ENCODE data around the gene CYBA. TPM values are rescaled to one million over a fixed set of nuclear protein-coding genes. Genes with fewer than 3 reads are reported as not detected.

Gene CYBA
- total and polyA plus RNA-seq, 9 of the 15 experiments (the other 6 are each of a cell fraction or from before 2014, with no cell fraction given): 0.34 to 683 (median 93.0) TPM

DNA sequence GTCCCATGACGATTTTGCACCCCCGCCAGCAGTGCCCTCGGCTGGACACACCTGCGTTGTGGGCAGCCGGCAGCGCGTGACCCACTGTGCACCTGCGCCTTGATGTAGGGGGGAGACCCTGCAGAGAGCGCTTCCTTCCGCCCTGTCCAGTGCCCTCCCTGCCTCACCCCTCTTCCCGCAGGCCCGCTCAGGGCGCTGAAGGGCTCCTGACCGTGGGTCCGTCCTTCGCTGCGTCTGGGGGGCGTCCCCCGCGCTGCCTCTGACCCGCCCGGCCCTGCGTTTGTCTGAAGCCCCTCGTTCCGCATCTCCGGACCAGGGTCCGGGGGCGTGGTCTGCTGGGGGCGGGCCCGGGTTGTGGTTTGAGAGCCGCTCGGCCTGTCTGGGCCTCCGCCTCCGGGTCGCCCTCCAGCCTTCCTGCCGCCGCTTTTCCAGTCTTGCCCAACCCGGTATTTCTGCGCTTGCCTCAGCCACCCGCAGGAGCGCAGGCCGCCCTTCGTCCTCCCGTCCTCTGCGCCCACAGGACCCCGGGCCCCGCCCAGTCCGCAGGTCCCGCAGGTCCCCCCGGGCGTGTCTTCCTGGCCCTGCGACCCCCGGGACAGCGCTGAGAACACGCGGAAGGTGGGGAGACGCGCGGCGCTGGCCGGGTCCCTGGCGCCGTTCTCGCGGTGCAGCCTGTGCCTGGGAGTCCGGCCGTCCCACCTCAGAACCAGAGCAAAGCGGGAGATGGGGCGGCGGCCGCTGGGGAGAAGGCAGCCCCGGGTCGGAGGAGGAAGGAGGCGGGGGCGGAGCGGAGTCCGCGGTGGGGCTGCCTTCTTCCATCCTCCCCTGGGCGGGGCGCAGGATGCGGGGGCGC is 16.5 kb downstream of the CYBA start (continued):
- TF ChIP-seq, protein P1, sequence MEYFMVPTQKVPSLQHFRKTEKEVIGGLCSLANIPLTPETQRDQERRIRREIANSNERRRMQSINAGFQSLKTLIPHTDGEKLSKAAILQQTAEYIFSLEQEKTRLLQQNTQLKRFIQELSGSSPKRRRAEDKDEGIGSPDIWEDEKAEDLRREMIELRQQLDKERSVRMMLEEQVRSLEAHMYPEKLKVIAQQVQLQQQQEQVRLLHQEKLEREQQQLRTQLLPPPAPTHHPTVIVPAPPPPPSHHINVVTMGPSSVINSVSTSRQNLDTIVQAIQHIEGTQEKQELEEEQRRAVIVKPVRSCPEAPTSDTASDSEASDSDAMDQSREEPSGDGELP (CRISPR knock-in tag; IDR thresholded peaks at IDR 0.05; ENCODE audit: borderline replicate concordance): peak; percentile 58; the same call in 1 of the 2 replicates
- peak; percentile 37; the same call in 1 of the 2 replicates for TF ChIP-seq SIN3B (IDR thresholded peaks at IDR 0.05; ENCODE audit: low read depth)
- TF ChIP-seq, protein P2, sequence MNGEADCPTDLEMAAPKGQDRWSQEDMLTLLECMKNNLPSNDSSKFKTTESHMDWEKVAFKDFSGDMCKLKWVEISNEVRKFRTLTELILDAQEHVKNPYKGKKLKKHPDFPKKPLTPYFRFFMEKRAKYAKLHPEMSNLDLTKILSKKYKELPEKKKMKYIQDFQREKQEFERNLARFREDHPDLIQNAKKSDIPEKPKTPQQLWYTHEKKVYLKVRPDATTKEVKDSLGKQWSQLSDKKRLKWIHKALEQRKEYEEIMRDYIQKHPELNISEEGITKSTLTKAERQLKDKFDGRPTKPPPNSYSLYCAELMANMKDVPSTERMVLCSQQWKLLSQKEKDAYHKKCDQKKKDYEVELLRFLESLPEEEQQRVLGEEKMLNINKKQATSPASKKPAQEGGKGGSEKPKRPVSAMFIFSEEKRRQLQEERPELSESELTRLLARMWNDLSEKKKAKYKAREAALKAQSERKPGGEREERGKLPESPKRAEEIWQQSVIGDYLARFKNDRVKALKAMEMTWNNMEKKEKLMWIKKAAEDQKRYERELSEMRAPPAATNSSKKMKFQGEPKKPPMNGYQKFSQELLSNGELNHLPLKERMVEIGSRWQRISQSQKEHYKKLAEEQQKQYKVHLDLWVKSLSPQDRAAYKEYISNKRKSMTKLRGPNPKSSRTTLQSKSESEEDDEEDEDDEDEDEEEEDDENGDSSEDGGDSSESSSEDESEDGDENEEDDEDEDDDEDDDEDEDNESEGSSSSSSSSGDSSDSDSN (IDR thresholded peaks at IDR 0.05; ENCODE audit: borderline replicate concordance in 1 of 2, low read depth in 2 of 2, low read length in 2 of 2): peak; percentile 75 to 79; a peak in 3 of 4 replicates
- peak; percentile 99 for TF ChIP-seq EGR1 (conservative IDR thresholded peaks at IDR 0.05)
- peak; percentile 64 to 69 for TF ChIP-seq NRF1 (conservative IDR thresholded peaks at IDR 0.05 in 1 of 2, IDR thresholded peaks at IDR 0.05 in 1 of 2)
- TF ChIP-seq RCOR1 (IDR thresholded peaks at IDR 0.05; ENCODE audit: borderline replicate concordance in 1 of 2, low read depth in 2 of 2, low read length in 2 of 2): 0 out of 4 replicates have a peak, but pooled peaks of 1 of the 2 experiments have one; percentile 17
- peak in 1 of 2 experiments; percentile 37; a peak in 1 of 4 replicates for TF ChIP-seq HDAC1 (IDR thresholded peaks at IDR 0.05)
- TF ChIP-seq, protein P3, sequence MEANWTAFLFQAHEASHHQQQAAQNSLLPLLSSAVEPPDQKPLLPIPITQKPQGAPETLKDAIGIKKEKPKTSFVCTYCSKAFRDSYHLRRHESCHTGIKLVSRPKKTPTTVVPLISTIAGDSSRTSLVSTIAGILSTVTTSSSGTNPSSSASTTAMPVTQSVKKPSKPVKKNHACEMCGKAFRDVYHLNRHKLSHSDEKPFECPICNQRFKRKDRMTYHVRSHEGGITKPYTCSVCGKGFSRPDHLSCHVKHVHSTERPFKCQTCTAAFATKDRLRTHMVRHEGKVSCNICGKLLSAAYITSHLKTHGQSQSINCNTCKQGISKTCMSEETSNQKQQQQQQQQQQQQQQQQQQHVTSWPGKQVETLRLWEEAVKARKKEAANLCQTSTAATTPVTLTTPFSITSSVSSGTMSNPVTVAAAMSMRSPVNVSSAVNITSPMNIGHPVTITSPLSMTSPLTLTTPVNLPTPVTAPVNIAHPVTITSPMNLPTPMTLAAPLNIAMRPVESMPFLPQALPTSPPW (CRISPR knock-in tag; IDR thresholded peaks at IDR 0.05): peak; percentile 63; the same call in 1 of the 2 replicates
- TF ChIP-seq PCBP1 (IDR thresholded peaks at IDR 0.05; ENCODE audit: low read depth, low read length, poor library complexity, severe bottlenecking): peak; percentile 38
- peak; percentile 41; the same call in 1 of the 2 replicates for TF ChIP-seq BCOR (IDR thresholded peaks at IDR 0.05)
- TF ChIP-seq, protein P4, sequence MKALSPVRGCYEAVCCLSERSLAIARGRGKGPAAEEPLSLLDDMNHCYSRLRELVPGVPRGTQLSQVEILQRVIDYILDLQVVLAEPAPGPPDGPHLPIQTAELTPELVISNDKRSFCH (CRISPR knock-in tag; IDR thresholded peaks at IDR 0.05): no peak
- TF ChIP-seq, protein P4 (tag; IDR thresholded peaks at IDR 0.05): 0 out of 2 replicates have a peak, but pooled peaks have one; percentile 22
- TF ChIP-seq L3MBTL2 (IDR thresholded peaks at IDR 0.05): 0 out of 2 replicates have a peak, but pooled peaks have one; percentile 9
- TF ChIP-seq POLR2G (IDR thresholded peaks at IDR 0.05; ENCODE audit: low read depth, low read length): peak; percentile 77
- peak; percentile 44; the same call in 1 of the 2 replicates for TF ChIP-seq NR1H2 (CRISPR knock-in tag; IDR thresholded peaks at IDR 0.05)
- TF ChIP-seq, protein P5, sequence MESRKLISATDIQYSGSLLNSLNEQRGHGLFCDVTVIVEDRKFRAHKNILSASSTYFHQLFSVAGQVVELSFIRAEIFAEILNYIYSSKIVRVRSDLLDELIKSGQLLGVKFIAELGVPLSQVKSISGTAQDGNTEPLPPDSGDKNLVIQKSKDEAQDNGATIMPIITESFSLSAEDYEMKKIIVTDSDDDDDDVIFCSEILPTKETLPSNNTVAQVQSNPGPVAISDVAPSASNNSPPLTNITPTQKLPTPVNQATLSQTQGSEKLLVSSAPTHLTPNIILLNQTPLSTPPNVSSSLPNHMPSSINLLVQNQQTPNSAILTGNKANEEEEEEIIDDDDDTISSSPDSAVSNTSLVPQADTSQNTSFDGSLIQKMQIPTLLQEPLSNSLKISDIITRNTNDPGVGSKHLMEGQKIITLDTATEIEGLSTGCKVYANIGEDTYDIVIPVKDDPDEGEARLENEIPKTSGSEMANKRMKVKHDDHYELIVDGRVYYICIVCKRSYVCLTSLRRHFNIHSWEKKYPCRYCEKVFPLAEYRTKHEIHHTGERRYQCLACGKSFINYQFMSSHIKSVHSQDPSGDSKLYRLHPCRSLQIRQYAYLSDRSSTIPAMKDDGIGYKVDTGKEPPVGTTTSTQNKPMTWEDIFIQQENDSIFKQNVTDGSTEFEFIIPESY (CRISPR knock-in tag; IDR thresholded peaks at IDR 0.05): peak; percentile 94
